Esophagus squamous epithelium (tissue), 4 donors: ENCODE results near the gene PHKA2.

Source experiments
- POLR2A ChIP-seq, 4 donors: fragments of 450-650 bp; IDR thresholded peaks; one replicate each; pipeline ENCODE4 v1.6.1; 2017; ENCODE audit warnings: antibody characterized with exemption in 4 of 4, mild to moderate bottlenecking in 4 of 4, moderate library complexity in 3 of 4
- TF ChIP-seq, protein P1 (sequence below), 6 experiments: fragments of 450-650 bp in 4 of 6; fragments of 200-600 bp in 2 of 6; sonication (generic) in 2 of 6; IDR thresholded peaks; one replicate each; pipeline ENCODE4 v1.5.1; 2016 to 2019; ENCODE audit warnings: antibody characterized with exemption in 6 of 6, mild to moderate bottlenecking in 4 of 6, moderate library complexity in 4 of 6

DNA sequence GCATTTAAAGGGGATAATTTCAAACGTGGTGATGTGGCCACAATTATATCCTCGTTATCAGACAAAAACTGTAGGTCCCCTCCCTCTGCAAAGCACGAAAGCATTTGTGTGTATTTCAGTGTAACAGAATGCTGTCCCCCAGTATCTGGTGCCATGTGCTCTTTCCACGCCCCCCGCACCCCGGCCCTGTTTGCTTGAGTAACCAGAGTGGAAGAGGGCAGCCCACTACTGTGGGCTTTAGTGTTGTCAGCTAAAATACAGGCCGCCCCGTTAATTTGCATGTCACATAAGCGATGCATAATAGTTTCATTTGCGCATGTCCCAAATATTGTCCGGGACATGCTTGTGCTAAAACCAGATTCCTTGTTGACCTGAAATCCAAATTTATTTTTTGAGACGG lies 110.1 kb downstream of the PHKA2 start:
- no peak for TF ChIP-seq POLR2A (IDR thresholded peaks at IDR 0.05)
- TF ChIP-seq, protein P1, sequence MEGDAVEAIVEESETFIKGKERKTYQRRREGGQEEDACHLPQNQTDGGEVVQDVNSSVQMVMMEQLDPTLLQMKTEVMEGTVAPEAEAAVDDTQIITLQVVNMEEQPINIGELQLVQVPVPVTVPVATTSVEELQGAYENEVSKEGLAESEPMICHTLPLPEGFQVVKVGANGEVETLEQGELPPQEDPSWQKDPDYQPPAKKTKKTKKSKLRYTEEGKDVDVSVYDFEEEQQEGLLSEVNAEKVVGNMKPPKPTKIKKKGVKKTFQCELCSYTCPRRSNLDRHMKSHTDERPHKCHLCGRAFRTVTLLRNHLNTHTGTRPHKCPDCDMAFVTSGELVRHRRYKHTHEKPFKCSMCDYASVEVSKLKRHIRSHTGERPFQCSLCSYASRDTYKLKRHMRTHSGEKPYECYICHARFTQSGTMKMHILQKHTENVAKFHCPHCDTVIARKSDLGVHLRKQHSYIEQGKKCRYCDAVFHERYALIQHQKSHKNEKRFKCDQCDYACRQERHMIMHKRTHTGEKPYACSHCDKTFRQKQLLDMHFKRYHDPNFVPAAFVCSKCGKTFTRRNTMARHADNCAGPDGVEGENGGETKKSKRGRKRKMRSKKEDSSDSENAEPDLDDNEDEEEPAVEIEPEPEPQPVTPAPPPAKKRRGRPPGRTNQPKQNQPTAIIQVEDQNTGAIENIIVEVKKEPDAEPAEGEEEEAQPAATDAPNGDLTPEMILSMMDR (IDR thresholded peaks at IDR 0.05): no peak
